ENCODE results near the gene CCDC24. TPM values are rescaled to one million over a fixed set of nuclear protein-coding genes. Genes with fewer than 3 reads are reported as not detected.
A peak's percentile ranks its signal among the peaks of the same experiment; 100 is the strongest.

The CCDC24 gene
- total RNA-seq, 4 donors from 2014 or later, result 0.73 to 2.9 (median 1.2) TPM

- no peaks in the 10 kb centered on the region for H3K9me3 ChIP-seq
- H3K36me3 ChIP-seq, result no peaks in the 10 kb centered on the region
- intact Hi-C loops (cut with DNase I; ENCODE audit: low total_unique reads), result loop anchor here (5.0 kb wide), 1 partner anchor 40 kb away; the partner anchor contains the start of gene SLC6A9
- H3K27me3 ChIP-seq, result no peaks in the 10 kb centered on the region
- in situ Hi-C loops (cut with MboI; ENCODE audit: low sequenced_read_pairs in 4 of 4), result loop anchor here in 1 of 4 donors (10.0 kb wide), 1 partner anchor 52 kb away; no protein-coding TSS in a partner anchor
- H3K4me3 ChIP-seq, result peak overlapping the region; percentile 63 to 95 (median 70)
- peak overlapping the region in 2 of 4 donors; percentile 79 to 83 for H3K27ac ChIP-seq
- peaks cover 0 to 17% of the 10 kb centered on the region in 2 donors for H3K4me1 ChIP-seq
- TF ChIP-seq POLR2A (IDR thresholded peaks at IDR 0.05) (no peak), CTCF (IDR thresholded peaks at IDR 0.05 in 4 of 5, conservative IDR thresholded peaks at IDR 0.05 in 1 of 5) (no peak)
- ATAC-seq, result no peak
- DNase-seq, result peak in 1 of 2 donors; percentile 36
These were observed 1.0 kb downstream of the CCDC24 start for GRCh38 chr1:43992232-43992995.

DNA sequence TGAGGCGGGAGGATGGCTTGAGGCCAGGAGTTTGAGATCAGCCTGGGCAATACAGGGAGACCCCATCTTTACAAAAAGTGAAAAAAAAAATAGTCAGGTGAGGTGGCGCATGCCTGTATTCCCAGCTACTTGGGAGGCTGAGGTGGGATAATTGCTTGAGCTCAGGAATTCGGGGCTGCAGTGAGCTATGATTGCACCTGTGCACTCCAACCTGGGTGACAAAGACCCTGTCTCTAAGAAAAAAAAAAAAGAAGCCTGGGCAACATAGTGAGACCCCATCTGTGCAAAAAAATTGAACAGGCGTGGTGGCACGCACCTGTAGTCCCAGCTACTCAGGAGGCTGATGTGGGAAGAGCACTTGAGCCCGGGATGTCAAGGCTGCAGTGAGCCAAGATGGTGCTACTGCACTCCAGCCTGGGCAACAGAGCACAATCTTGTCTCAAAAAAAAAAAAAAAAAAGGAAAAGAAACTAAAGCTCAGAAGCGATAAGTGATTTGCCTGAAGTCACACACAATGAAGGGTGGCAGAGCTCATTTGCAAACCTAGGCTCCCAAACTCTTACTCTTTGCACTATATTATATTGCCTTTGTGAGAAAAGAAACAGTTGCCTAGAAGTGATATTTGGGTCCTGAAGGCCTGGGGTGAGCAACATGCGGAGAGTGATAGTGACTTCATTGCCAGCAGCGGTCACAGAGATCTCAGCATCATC lies 2.0 kb downstream of the CCDC24 start:
- in situ Hi-C loops (cut with MboI; ENCODE audit: low sequenced_read_pairs in 4 of 4) (loop anchor here in 1 of 4 donors (10.0 kb wide), 1 partner anchor 51 kb away; no protein-coding TSS in a partner anchor), intact Hi-C loops (cut with DNase I; ENCODE audit: low total_unique reads) (loop anchor here (5.0 kb wide), 1 partner anchor 39 kb away; the partner anchor contains the start of gene SLC6A9)
- no peak for DNase-seq
- H3K9me3 ChIP-seq, result no peaks in the 10 kb centered on the region
- no peak overlapping the region for H3K4me3 ChIP-seq
- no peak overlapping the region for H3K27ac ChIP-seq
- H3K36me3 ChIP-seq, result no peaks in the 10 kb centered on the region
- H3K27me3 ChIP-seq, result no peaks in the 10 kb centered on the region
- no peak for ATAC-seq
- H3K4me1 ChIP-seq, result peaks cover 0 to 17% of the 10 kb centered on the region in 2 donors
- TF ChIP-seq POLR2A (IDR thresholded peaks at IDR 0.05), result no peak
- no peak for TF ChIP-seq CTCF (IDR thresholded peaks at IDR 0.05 in 4 of 5, conservative IDR thresholded peaks at IDR 0.05 in 1 of 5)

GRCh38 chr1:43994071-43994470 lies 2.7 kb downstream of the CCDC24 start:
- TF ChIP-seq POLR2A (IDR thresholded peaks at IDR 0.05), result no peak
- Histone ChIP-seq H3K4me3 (no peak overlapping the region), H3K27me3 (no peaks in the 10 kb centered on the region), H3K27ac (no peak overlapping the region), H3K36me3 (no peaks in the 10 kb centered on the region), H3K4me1 (peaks cover 0 to 17% of the 10 kb centered on the region in 2 donors), H3K9me3 (no peaks in the 10 kb centered on the region)
- in situ Hi-C loops (cut with MboI; ENCODE audit: low sequenced_read_pairs in 4 of 4), result loop anchor here in 1 of 4 donors (10.0 kb wide), 1 partner anchor 51 kb away; no protein-coding TSS in a partner anchor
- intact Hi-C loops (cut with DNase I; ENCODE audit: low total_unique reads), result loop anchor here (5.0 kb wide), 1 partner anchor 38 kb away; the partner anchor contains the start of gene SLC6A9
- ATAC-seq (no peak), DNase-seq (no peak)

GRCh38 chr1:43994794-43995790 lies 3.7 kb downstream of the CCDC24 start:
- ATAC-seq (no peak), DNase-seq (no peak)
- H3K27ac ChIP-seq, result no peak overlapping the region
- intact Hi-C loops (cut with DNase I; ENCODE audit: low total_unique reads) (loop anchor here (5.0 kb wide), 1 partner anchor 37 kb away; the partner anchor contains the start of gene SLC6A9), in situ Hi-C loops (cut with MboI; ENCODE audit: low sequenced_read_pairs in 4 of 4) (loop anchor here in 1 of 4 donors (10.0 kb wide), 1 partner anchor 50 kb away; no protein-coding TSS in a partner anchor)
- no peak for TF ChIP-seq POLR2A (IDR thresholded peaks at IDR 0.05)
- no peak for TF ChIP-seq CTCF (IDR thresholded peaks at IDR 0.05 in 4 of 5, conservative IDR thresholded peaks at IDR 0.05 in 1 of 5)
- H3K9me3 ChIP-seq, result no peaks in the 10 kb centered on the region
- H3K4me1 ChIP-seq, result peaks cover 0 to 17% of the 10 kb centered on the region in 2 donors
- H3K4me3 ChIP-seq, result no peak overlapping the region
- no peaks in the 10 kb centered on the region for H3K27me3 ChIP-seq
- no peaks in the 10 kb centered on the region for H3K36me3 ChIP-seq

All from gastrocnemius medialis (tissue), 4 donors.